HuH-7 (cell line): ENCODE measurements around the gene NHLH1.

Experiments used
- DNase-seq: peaks from one replicate; pipeline ENCODE4 v3.0.0; 2011; ENCODE audit warnings: low spot score

Gene NHLH1

GRCh38 chr1:160359559-160360226 lies 7.2 kb upstream of the NHLH1 start:
- DNase-seq = no peak

DNA sequence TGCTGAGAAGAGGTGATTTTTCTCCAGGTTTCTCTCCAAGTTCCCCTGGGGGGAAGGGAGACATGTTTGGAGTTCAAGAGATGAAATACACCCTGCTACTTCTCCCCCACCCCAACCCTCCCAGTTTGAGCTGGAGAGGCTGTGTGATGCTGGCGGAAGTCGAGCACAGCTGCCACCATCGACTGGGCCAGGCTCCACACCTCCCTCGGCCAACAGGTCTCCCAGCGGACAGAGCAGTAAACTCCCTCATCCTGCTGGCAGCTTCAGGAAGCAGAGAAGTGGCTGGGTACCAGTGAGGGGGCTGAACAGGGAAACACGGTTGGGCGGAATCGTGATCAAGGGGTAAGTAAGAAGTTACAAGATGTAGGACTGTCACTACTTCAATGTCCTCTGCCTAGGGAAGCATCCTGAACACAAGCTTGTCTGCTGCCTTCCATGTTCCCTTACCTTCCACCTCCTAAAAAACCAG lies 6.6 kb upstream of the NHLH1 start:
- DNase-seq = no peak

- no peak for DNase-seq
Measured at GRCh38 chr1:160361199-160361598, 5.7 kb upstream of the NHLH1 start.

- DNase-seq = no peak
Measured at GRCh38 chr1:160361814-160362167, 5.1 kb upstream of the NHLH1 start.

DNA sequence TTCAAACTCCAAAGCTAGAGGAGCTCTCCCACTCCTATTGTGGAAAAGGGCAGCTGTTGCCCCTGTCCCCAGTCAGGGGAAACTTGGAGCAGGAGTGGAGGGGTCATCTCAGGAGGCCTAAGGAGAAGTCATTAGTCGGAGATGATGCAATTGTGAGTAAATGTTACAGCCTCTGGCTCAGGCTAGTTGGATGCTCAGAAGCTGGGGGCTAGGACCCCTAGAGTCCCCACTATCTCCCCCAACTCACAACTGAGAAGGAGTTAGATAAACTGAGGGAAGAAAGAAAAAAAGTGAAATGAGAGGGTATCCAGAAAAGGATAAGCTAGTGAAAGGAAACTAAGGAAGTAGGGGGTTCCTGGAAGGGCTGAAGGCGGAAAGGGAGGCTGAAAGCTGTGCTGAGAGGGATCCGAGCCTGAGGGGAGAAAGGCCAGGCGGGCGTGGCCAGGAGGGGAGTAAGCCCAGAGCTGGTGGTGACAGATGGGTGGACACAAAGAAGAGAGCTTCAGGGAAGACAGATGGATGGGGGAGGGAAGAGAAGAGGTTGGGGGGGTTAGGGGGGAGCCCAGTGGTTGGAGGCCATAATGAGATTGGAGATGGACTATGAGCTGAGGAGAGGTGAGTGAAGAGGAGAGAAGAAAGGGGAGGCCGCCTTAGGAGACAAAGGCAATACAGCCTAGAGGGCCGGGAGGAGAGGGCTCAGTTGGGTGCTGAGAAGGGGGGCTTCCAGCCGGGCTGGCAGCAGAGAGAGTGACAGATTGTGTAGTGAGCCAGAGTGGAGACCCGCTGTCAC lies 4.5 kb upstream of the NHLH1 start:
- no peak for DNase-seq

- DNase-seq = no peak
Measured at GRCh38 chr1:160363010-160363409, 3.9 kb upstream of the NHLH1 start.

DNA sequence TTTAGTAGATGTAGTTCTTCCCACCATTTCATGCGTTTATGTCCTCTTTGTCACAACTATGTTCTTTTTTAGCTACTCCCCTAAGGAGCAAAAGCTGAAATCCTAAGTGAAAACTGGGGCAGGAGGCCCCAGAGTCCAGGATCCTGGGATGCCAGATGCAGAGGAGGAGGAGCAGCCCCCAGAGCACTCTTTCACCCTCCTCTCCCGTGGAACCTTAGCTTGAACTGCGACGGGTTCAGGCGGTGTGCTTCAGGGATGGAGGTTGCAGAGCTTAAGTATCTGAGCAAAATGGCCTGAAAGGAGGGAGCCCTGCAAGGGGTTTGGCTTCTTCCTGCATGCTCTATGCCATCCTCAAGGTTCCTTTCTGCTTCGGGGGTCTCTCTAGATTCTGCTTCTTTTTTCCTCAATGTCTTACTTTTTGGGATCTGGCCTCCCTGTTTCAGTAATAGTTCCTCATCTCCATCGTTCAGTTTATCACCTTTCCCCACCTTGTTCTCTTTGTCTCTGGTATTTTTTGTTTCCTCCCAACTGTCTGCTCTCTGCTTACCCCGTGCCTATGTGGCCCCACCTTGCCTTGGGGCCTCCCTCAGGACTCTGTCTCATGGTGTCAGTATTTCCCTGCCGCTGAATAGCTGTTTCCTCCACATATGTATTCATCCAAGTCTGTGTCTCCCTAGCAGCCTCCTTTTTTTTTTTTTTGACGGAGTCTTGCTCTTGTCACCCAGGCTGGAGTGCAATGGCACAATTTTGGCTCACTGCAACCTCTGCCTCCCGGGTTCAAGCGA lies 2.7 kb upstream of the NHLH1 start:
- DNase-seq = no peak

- DNase-seq = no peak
Measured at GRCh38 chr1:160365325-160365724, 1.5 kb upstream of the NHLH1 start.

DNA sequence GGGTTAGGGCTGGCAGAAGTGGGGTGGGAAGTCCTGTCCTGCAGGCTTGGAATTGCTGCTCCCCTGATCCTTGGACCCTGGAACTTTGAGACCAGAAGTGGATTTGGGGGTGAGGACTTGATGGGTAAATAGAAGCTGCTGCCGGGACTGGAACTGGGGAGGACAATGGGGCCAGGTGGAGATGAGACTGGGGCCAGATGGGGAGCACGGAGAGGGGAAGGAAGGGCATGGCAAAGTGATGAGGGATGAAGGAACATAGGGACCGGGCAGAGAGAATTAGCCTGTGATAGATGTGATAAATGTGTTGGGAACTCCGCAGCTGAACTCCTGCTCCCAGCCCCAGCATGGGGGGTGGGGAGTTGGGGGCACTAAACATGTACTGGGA lies 637 bp downstream of the NHLH1 start:
- DNase-seq = no peak

DNA sequence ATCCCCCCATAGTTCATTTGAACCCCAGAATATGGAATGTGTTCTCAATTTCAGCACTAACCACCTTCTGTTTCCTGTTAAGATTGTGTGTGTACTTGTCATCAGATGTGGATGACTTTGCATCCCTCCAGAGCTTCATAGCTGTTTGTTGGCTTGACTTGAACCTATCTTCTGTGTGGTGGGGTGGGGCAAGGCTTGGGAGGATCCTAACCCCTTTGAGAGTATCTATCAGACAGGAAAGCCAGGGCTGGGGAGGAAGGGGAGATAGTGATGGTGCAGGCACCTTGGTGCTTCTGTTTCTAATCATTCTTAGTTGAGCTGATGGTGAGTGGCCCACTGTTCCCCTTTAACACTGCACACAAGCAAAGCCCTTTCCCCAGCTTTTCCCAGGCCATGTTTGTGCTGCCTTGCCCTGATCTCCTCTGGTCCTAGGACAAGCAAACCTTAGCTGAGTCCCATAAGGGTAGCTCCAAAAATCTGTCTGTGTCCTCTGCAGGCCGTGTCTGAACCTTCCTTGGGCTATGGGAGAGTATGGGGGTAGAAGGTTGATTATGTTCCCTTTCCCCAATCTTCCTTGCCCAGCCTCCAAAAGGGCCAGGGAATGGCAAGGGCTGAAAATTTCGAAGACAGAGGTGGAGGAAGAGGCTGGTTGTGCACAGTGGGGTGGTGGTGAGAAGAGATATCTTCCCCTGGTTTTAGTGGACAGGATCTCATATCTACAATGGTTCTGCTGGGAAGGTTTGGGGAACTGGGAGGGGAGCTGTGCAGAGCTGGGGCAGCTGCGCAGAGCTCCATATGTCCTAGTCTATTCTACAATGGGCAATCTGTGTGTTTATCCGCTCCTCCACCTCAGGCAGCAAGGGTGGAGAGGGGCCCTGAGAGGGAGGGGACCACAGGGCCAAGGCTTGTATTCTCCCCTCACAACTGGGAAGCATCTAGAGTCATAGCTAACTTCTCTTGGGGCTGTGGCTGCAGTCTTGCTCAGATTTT lies 1.4 kb downstream of the NHLH1 start:
- no peak for DNase-seq

DNA sequence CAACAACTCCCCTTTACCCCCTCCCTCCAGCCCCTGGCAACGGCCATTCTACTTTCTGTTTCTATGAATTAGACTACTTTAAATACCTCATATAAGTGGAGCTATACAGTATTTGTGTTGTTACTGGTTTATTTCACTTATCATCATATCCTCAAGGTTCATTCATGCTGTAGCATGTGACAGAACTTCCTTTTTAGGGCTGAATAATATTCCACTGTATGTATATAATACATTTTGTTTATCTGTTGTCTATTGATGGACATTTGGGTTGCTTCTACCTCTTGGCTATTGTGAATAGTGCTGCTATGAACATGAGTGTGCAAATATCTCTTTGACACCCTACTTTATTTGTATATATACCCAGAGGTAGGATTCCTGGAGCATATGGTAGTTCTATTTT lies 2.2 kb downstream of the NHLH1 start:
- DNase-seq = no peak

DNA sequence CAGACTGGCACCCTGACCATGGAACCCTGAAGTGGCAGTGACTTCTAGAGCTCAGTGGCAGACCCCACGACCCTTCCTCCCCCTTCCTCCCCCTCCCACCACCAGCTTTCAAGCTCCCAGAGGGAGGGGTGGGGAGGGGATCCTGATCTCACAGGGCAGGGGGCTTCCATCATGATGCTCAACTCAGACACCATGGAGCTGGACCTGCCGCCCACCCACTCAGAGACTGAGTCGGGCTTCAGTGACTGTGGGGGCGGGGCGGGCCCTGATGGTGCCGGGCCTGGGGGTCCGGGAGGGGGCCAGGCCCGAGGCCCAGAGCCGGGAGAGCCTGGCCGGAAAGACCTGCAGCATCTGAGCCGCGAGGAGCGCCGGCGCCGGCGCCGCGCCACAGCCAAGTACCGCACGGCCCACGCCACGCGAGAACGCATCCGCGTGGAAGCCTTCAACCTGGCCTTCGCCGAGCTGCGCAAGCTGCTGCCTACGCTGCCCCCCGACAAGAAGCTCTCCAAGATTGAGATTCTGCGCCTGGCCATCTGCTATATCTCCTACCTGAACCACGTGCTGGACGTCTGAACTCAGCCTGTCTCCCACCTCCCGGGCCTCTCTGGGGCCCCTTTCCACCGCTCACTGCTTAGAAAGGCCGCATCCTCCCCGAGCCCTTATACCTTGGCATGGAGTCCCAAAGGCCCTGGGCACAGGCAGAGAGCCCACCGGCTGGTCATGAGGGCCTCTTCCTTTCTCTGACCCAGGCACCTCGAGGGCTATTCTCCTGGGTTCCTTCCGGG lies 3.9 kb downstream of the NHLH1 start:
- no peak for DNase-seq

DNA sequence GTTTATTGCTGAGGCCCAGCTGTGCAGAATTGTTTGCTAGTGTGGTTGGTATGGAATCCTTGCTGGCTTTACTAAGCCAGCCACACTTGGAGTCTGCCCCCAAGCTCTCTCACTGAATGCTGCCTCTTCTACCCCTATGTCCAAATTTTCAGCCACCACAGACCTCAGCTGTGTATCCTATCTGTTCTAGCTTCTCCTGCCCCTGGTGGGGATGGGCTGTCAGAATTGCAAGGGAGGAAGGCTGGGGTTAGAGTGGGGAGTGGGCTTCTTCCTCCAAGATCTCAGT lies 4.4 kb downstream of the NHLH1 start:
- no peak for DNase-seq

DNA sequence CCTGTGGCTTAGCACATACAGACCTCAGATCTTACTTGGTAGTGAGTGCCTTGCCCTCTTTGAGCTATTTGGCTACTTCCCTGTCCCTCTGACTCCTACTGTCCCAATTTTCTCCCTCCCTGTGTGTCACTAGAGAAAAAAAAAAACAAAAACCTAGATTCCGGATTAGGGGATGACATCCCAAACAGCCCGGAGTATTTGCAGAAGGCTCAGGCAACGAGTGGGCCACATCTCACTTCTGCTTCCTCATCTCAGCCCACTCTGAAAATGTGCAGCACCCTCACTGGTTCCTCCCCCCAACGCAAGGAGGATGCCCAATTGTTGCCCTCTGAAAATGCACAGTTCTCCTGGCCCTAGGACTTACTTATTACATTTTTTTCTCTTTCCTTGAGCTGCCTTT lies 4.9 kb downstream of the NHLH1 start:
- DNase-seq = no peak

DNA sequence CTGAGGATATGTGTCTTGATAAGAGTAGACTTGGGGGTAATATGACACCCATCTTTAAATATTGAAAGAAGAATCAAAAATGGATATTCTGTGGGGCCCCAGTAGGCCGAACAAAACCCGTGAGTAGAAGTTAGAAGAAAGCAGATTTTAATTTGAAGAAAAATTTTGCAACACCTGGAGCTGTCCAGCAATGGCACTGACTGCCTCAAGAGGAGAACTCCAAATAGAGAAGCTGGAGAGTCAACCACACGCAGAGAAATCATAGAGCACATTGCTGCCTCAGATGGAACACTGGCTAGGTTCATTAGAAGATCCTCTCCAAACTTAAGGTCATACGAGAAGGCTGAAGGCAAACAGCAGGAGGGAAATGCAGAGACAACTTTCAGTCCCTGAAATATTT lies 6.8 kb downstream of the NHLH1 start:
- no peak for DNase-seq

- DNase-seq = no peak
Measured at GRCh38 chr1:160374306-160375110, 7.6 kb downstream of the NHLH1 start.

GRCh38 chr1:160375788-160376524 lies 9.1 kb downstream of the NHLH1 start:
- no peak for DNase-seq

- DNase-seq = peak; percentile 79
Measured at GRCh38 chr1:160376525-160377131, 9.8 kb downstream of the NHLH1 start.

GRCh38 chr1:160377585-160378206 lies 10.8 kb downstream of the NHLH1 start:
- DNase-seq = no peak
